OCI-LY1 (cell line): Measurements from ENCODE around the gene CNIH4.
"Not testable (repeated sequence)": the region's sequence is repeated elsewhere in the genome, so short reads cannot be mapped to it uniquely, and the experiment has no call there.

Source experiments
- H2AFZ ChIP-seq: fragments of 200-600 bp; sonication (generic), shearing (Covaris generic); 2 replicates; pipeline ENCODE4 v1.6.0; 2014; ENCODE audit warnings: antibody characterized with exemption, mild to moderate bottlenecking, low read length
- H3F3A ChIP-seq: fragments of 200-600 bp; sonication (generic), shearing (Covaris generic); 2 replicates; pipeline ENCODE4 v1.6.0; 2014; ENCODE audit warnings: mild to moderate bottlenecking, antibody characterized with exemption, low read length, moderate library complexity; ENCODE audit not compliant: insufficient read depth
- H3K27ac ChIP-seq: fragments of 200-600 bp; sonication (generic); 2 replicates; pipeline ENCODE4 v1.5.1; 2014; ENCODE audit warnings: low read length, mixed run types, mild to moderate bottlenecking, low read depth; ENCODE audit not compliant: poor library complexity, severe bottlenecking
- H3K27me3 ChIP-seq: fragments of 200-600 bp; sonication (generic); 2 replicates; pipeline ENCODE4 v1.6.0; 2014; ENCODE audit warnings: antibody characterized with exemption, mild to moderate bottlenecking, low read length, moderate library complexity; ENCODE audit not compliant: insufficient read depth
- H3K36me3 ChIP-seq: fragments of 200-600 bp; sonication (generic); 2 replicates; pipeline ENCODE4 v1.6.1; 2014; ENCODE audit warnings: mild to moderate bottlenecking, antibody characterized with exemption, low read length, moderate library complexity, mixed read lengths; ENCODE audit not compliant: insufficient read depth
- H3K4me1 ChIP-seq: fragments of 200-600 bp; sonication (generic); 2 replicates; pipeline ENCODE4 v1.5.1; 2014; ENCODE audit warnings: mild to moderate bottlenecking, low read length, moderate library complexity; ENCODE audit not compliant: insufficient read depth, severe bottlenecking
- H3K4me2 ChIP-seq: fragments of 200-600 bp; sonication (generic), shearing (Covaris generic); 2 replicates; pipeline ENCODE4 v1.6.1; 2014; ENCODE audit warnings: low read length
- H3K4me3 ChIP-seq: fragments of 200-600 bp; sonication (generic); 2 replicates; pipeline ENCODE4 v1.5.1; 2014; ENCODE audit warnings: low read length, low read depth, mild to moderate bottlenecking, mixed read lengths; ENCODE audit not compliant: poor library complexity, severe bottlenecking
- H3K79me2 ChIP-seq: fragments of 200-600 bp; shearing (Covaris generic); 2 replicates; pipeline ENCODE4 v1.6.1; 2016; ENCODE audit warnings: mixed run types, low read length, mixed read lengths; ENCODE audit not compliant: insufficient read depth
- H3K9ac ChIP-seq: fragments of 200-600 bp; sonication (generic), shearing (Covaris generic); 2 replicates; pipeline ENCODE4 v1.6.1; 2014; ENCODE audit warnings: mild to moderate bottlenecking, low read length, mixed read lengths
- H3K9me2 ChIP-seq: fragments of 200-600 bp; sonication (generic), shearing (Covaris generic); 2 replicates; pipeline ENCODE4 v1.6.1; 2014; ENCODE audit warnings: low read depth, mild to moderate bottlenecking, low read length, mixed read lengths
- H3K9me3 ChIP-seq: fragments of 200-600 bp; shearing (Covaris generic); 2 replicates; pipeline ENCODE4 v1.6.1; 2014; ENCODE audit warnings: low read length, mixed read lengths
- H4K20me1 ChIP-seq: fragments of 200-600 bp; sonication (generic), shearing (Covaris generic); 2 replicates; pipeline ENCODE4 v1.6.0; 2016; ENCODE audit warnings: mild to moderate bottlenecking, low read length; ENCODE audit not compliant: insufficient read depth
- EZH2 ChIP-seq: fragments of 200-600 bp; sonication (generic), shearing (Covaris generic); IDR thresholded peaks from 2 replicates; pipeline ENCODE4 v1.8.0; 2017; ENCODE audit warnings: borderline replicate concordance, mixed run types, mild to moderate bottlenecking, antibody characterized with exemption, low read length, moderate library complexity, mixed read lengths
- TF ChIP-seq, protein P1 (sequence below): fragments of 200-600 bp; sonication (generic), shearing (Covaris generic); IDR thresholded peaks from 2 replicates; pipeline ENCODE4 v1.5.1; 2017; ENCODE audit warnings: mild to moderate bottlenecking, antibody characterized with exemption, low read length, moderate library complexity, mixed read lengths

CNIH4 gene

GRCh38 chr1:224356685-224357625, at the start of gene CNIH4:
TSS of gene CNIH4 (plus strand) at chr1:224356879. CDS start at chr1:224356925, 46 bp downstream.
- Histone ChIP-seq H3K4me1 (peaks cover 11% of the 10 kb centered on the region), H3K9me2 (no peaks in the 10 kb centered on the region), H3K27ac (no peak within 1 kb of the TSS), H3K9me3 (no peaks in the 10 kb centered on the region), H3K9ac (peak within 1 kb of the TSS; percentile 73), H3K4me3 (peak within 1 kb of the TSS; percentile 77), H3F3A (no peaks in the 10 kb centered on the region), H3K27me3 (no peaks in the 10 kb centered on the region), H4K20me1 (no peaks in the 10 kb centered on the region), H2AFZ (no peak within 1 kb of the TSS), H3K79me2 (0 out of 2 replicates have a peak, but pooled peaks cover 7% of the 10 kb centered on the region), H3K36me3 (no peaks in the 10 kb centered on the region), H3K4me2 (peak within 1 kb of the TSS; percentile 92)
- no peak for TF ChIP-seq EZH2
- TF ChIP-seq, protein P1, sequence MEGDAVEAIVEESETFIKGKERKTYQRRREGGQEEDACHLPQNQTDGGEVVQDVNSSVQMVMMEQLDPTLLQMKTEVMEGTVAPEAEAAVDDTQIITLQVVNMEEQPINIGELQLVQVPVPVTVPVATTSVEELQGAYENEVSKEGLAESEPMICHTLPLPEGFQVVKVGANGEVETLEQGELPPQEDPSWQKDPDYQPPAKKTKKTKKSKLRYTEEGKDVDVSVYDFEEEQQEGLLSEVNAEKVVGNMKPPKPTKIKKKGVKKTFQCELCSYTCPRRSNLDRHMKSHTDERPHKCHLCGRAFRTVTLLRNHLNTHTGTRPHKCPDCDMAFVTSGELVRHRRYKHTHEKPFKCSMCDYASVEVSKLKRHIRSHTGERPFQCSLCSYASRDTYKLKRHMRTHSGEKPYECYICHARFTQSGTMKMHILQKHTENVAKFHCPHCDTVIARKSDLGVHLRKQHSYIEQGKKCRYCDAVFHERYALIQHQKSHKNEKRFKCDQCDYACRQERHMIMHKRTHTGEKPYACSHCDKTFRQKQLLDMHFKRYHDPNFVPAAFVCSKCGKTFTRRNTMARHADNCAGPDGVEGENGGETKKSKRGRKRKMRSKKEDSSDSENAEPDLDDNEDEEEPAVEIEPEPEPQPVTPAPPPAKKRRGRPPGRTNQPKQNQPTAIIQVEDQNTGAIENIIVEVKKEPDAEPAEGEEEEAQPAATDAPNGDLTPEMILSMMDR, result no peak

DNA sequence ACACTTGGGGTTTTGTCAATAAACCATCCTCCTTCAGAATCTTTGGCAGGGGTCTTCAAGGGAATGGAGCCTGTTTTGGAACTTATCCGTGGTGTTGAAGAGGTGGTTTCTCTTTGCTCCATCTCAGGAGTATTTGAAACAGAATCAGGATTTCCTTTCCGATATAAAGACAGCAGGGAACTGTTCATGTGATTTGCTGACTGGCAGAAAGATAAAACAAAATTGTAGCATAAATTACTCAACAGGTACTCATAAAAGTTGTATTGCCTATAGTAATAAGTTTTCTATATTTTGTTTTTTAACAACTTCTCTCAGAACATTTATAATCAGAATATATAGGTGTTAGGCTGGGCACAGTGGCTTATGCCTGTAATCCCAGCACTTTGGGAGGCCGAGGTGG, 48.6 kb upstream of the CNIH4 start:
- Histone ChIP-seq H3K9me2 (no peaks in the 10 kb centered on the region), H3K79me2 (no peaks in the 10 kb centered on the region), H3K27me3 (no peaks in the 10 kb centered on the region), H3K36me3 (peaks cover 66% of the 10 kb centered on the region), H3K9me3 (no peaks in the 10 kb centered on the region), H4K20me1 (no peaks in the 10 kb centered on the region), H3K27ac (no peak overlapping the region), H2AFZ (no peak overlapping the region), H3K4me2 (no peak overlapping the region), H3K4me3 (no peak overlapping the region), H3K9ac (no peak overlapping the region), H3F3A (no peaks in the 10 kb centered on the region), H3K4me1 (no peaks in the 10 kb centered on the region)
- no peak for TF ChIP-seq EZH2
- TF ChIP-seq, protein P1, result no peak

DNA sequence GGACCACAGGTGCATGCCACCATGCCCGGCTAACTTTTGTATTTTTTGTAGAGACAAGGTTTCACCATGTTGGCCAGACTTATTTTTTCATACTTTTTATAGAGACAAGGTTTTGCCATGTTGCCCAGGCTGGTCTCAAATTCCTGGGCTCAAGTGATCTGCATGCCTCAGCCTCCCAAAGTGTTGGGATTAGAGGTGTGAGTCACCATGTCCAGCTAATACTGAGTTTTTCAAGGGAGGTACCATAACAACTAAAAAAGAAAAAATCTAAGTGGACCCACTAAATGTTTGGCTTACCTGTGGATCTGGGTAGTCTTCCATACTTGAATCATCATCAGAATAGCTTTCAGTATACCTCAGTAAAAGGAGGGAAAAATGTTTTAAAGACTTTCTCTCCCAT, 45.2 kb upstream of the CNIH4 start:
- H3K9me3 ChIP-seq, H3K9me2 ChIP-seq, H3K79me2 ChIP-seq, H3K27ac ChIP-seq, H3F3A ChIP-seq, H3K4me2 ChIP-seq, H3K27me3 ChIP-seq, H3K9ac ChIP-seq, H2AFZ ChIP-seq, H3K4me3 ChIP-seq, H4K20me1 ChIP-seq, H3K4me1 ChIP-seq: not testable (repeated sequence)
- H3K36me3 ChIP-seq, result peaks cover 72% of the 10 kb centered on the region

DNA sequence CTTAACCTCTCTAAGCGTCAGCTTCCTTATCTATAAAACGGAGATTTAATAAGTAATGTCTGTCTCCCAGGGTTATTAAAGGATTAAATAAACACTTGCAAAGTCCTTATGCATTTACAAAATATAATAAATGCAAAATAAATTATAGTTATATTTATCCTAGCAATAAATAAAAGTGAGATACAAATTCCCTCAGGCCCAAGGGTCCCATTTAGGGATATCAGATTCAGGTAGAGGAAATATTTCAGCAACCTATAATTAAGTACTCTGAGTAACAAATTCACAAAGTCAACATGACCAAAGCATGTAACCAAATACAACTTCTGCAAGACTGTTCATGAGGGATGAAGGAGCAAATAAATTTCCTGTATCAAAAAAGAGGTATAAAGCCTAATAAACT, 44.7 kb upstream of the CNIH4 start:
- no peaks in the 10 kb centered on the region for H3K27me3 ChIP-seq
- H3K4me3 ChIP-seq, result no peak overlapping the region
- peaks cover 70% of the 10 kb centered on the region for H3K36me3 ChIP-seq
- no peak overlapping the region for H3K4me2 ChIP-seq
- no peak overlapping the region for H2AFZ ChIP-seq
- no peaks in the 10 kb centered on the region for H3K79me2 ChIP-seq
- H3F3A ChIP-seq, result no peaks in the 10 kb centered on the region
- TF ChIP-seq, protein P1, result no peak
- no peak for TF ChIP-seq EZH2
- no peaks in the 10 kb centered on the region for H3K4me1 ChIP-seq
- no peak overlapping the region for H3K27ac ChIP-seq
- no peaks in the 10 kb centered on the region for H3K9me2 ChIP-seq
- H4K20me1 ChIP-seq, result no peaks in the 10 kb centered on the region
- no peak overlapping the region for H3K9ac ChIP-seq
- no peaks in the 10 kb centered on the region for H3K9me3 ChIP-seq
